Activated CD8-positive, alpha-beta memory T cell treated with anti-CD3 and anti-CD28 coated beads for 36 hours (primary cell): Measurements from ENCODE around the gene FBXL19. TPM values are rescaled to one million over a fixed set of nuclear protein-coding genes. Genes with fewer than 3 reads are reported as not detected.

Source experiments
- CTCF ChIA-PET: fragments of 350-600 bp; sonication (Branson Sonifier 250); formaldehyde crosslinking; loops from one replicate; lab custom pipeline; 2021; ENCODE audit warnings: antibody characterized with exemption; lab: Charles Lee
- POLR2A ChIA-PET: fragments of 350-600 bp; sonication (Branson Sonifier 250); formaldehyde crosslinking; loops from one replicate; lab custom pipeline; 2021; ENCODE audit warnings: antibody characterized with exemption; lab: Charles Lee
- total RNA-seq, 2 experiments: library from RNA; stranded (reverse); gene quantifications; one replicate each; pipeline ENCODE4 v1.2.3, GENCODE V29; 2021

FBXL19 gene
- total RNA-seq, 2 experiments from 2014 or later = 29.9 to 30.1 TPM

- POLR2A ChIA-PET = interaction anchor here (1.6 kb wide), 1 partner anchor 88 kb away, joined by 3 read pairs; the partner anchor contains the start of genes ZNF646 and ZNF668
- CTCF ChIA-PET = interaction anchor here (0.9 to 2.7 kb wide), 11 partner anchors 11 to 457 kb away, joined by 3 to 12 read pairs (median 5); partner anchors contain the start of genes KAT8 and ZNF843
Measured at GRCh38 chr16:30986129-30986991, 63.0 kb downstream of the FBXL19 start.

- ChIA-PET CTCF (interaction anchor here (1.1 kb wide), 1 partner anchor 154 kb away, joined by 3 read pairs; no protein-coding TSS in a partner anchor), POLR2A (no interaction called here)
Measured at GRCh38 chr16:30987581-30988190, 64.3 kb downstream of the FBXL19 start.

- CTCF ChIA-PET = no interaction called here
- POLR2A ChIA-PET = no interaction called here
Measured at GRCh38 chr16:30989469-30990047, 66.2 kb downstream of the FBXL19 start.

- ChIA-PET POLR2A (no interaction called here), CTCF (no interaction called here)
Measured at GRCh38 chr16:30990105-30990504, 66.7 kb downstream of the FBXL19 start.

- CTCF ChIA-PET = no interaction called here
- POLR2A ChIA-PET = no interaction called here
Measured at GRCh38 chr16:30991052-30991451, 67.7 kb downstream of the FBXL19 start.

- ChIA-PET POLR2A (no interaction called here), CTCF (no interaction called here)
Measured at GRCh38 chr16:30992276-30992780, 69.0 kb downstream of the FBXL19 start.

GRCh38 chr16:30992931-30993816, 69.8 kb downstream of the FBXL19 start:
- CTCF ChIA-PET = interaction anchor here (1.3 kb wide), 1 partner anchor 8 kb away, joined by 8 read pairs; the partner anchor contains the start of gene HSD3B7
- POLR2A ChIA-PET = no interaction called here

- ChIA-PET POLR2A (no interaction called here), CTCF (interaction anchor here (1.2 kb wide), 1 partner anchor 50 kb away, joined by 3 read pairs; no protein-coding TSS in a partner anchor)
Measured at GRCh38 chr16:30995927-30996323, 72.6 kb downstream of the FBXL19 start.

GRCh38 chr16:30996324-30996984, 73.1 kb downstream of the FBXL19 start:
- ChIA-PET POLR2A (interaction anchor here (0.9 to 1.3 kb wide), 2 partner anchors 47 to 78 kb away, joined by 3 to 7 read pairs; partner anchors contain the start of genes ZNF646 and ZNF668), CTCF (interaction anchor here (1.2 kb wide), 1 partner anchor 49 kb away, joined by 3 read pairs; no protein-coding TSS in a partner anchor)

GRCh38 chr16:30996985-30997724, 73.8 kb downstream of the FBXL19 start:
- ChIA-PET CTCF (no interaction called here), POLR2A (interaction anchor here (0.6 to 1.3 kb wide), 3 partner anchors 47 to 184 kb away, joined by 3 to 7 read pairs (median 6); partner anchors contain the start of genes ZNF646 and ZNF668)

- ChIA-PET CTCF (interaction anchor here (0.9 to 2.9 kb wide), 2 partner anchors 13 to 56 kb away, joined by 3 to 12 read pairs; partner anchors contain the start of gene HSD3B7), POLR2A (interaction anchor here (0.6 to 1.3 kb wide), 4 partner anchors 33 to 185 kb away, joined by 3 to 7 read pairs (median 4); partner anchors contain the start of genes ZNF646 and ZNF668)
Measured at GRCh38 chr16:30997725-30998711, 74.6 kb downstream of the FBXL19 start.

Other genes with a start within 250 kb of the FBXL19 start
- gene SRCAP, start 224.4 kb upstream of the FBXL19 start, total RNA-seq = 10 to 100 TPM; 70.8 to 73.5 TPM
- 10 to 100 TPM; 34.5 to 34.7 TPM for gene PHKG2, start 175.1 kb upstream of the FBXL19 start, total RNA-seq
- 1 to 10 TPM; 5.3 to 6.3 TPM for gene CFAP119, start 161.5 kb upstream of the FBXL19 start, total RNA-seq
- gene RNF40, start 161.2 kb upstream of the FBXL19 start, total RNA-seq = 100 to 1,000 TPM; 125 to 129 TPM
- 1 to 10 TPM; 5.4 to 5.5 TPM for gene ZNF629, start 136.4 kb upstream of the FBXL19 start, total RNA-seq
- gene BCL7C, start 29.5 kb upstream of the FBXL19 start, total RNA-seq = 10 to 100 TPM; 27.8 to 29.8 TPM
- gene CTF1, start 27.0 kb upstream of the FBXL19 start, total RNA-seq = under 1 TPM; 0.13 to 0.21 TPM
- 1 to 10 TPM; 7.9 to 8.4 TPM for gene ORAI3, start 25.5 kb downstream of the FBXL19 start, total RNA-seq
- 10 to 100 TPM; 26.9 to 27.3 TPM for gene SETD1A, start 34.2 kb downstream of the FBXL19 start, total RNA-seq
- 1 to 10 TPM; 1.8 to 1.9 TPM for gene HSD3B7, start 61.6 kb downstream of the FBXL19 start, total RNA-seq
- gene STX1B, start 87.1 kb downstream of the FBXL19 start, total RNA-seq = under 1 TPM; 0.15 to 0.34 TPM
- 10 to 100 TPM; 40.0 to 41.2 TPM for gene STX4, start 110.0 kb downstream of the FBXL19 start, total RNA-seq
- gene ZNF668, start 150.7 kb downstream of the FBXL19 start, total RNA-seq = 10 to 100 TPM; 16.8 to 17.2 TPM
- 10 to 100 TPM; 19.8 to 20.3 TPM for gene ZNF646, start 150.8 kb downstream of the FBXL19 start, total RNA-seq
- 1 to 10 TPM; 3.5 to 3.8 TPM for gene PRSS53, start 165.4 kb downstream of the FBXL19 start, total RNA-seq
- 10 to 100 TPM; 72.7 to 81.6 TPM for gene VKORC1, start 171.2 kb downstream of the FBXL19 start, total RNA-seq
- 10 to 100 TPM; 49.5 to 49.7 TPM for gene BCKDK, start 184.8 kb downstream of the FBXL19 start, total RNA-seq
- 10 to 100 TPM; 53.1 to 54.8 TPM for gene KAT8, start 194.1 kb downstream of the FBXL19 start, total RNA-seq
- gene PRSS8, start 212.2 kb downstream of the FBXL19 start, total RNA-seq = not detected
- under 1 TPM; 0.23 to 0.31 TPM for gene PRSS36, start 226.5 kb downstream of the FBXL19 start, total RNA-seq